COLO668 (cell line): ENCODE results near the gene RYR3.

Experiments
- DNase-seq: peaks from one replicate; lab custom pipeline; 2025; ENCODE audit not compliant: unreplicated experiment; lab: John Stamatoyannopoulos, UW

Gene RYR3

GRCh38 chr15:33443708-33444107, 132.9 kb downstream of the RYR3 start:
- DNase-seq = no peak

- DNase-seq = no peak
Observed at GRCh38 chr15:33445984-33446383, 135.2 kb downstream of the RYR3 start.

DNA sequence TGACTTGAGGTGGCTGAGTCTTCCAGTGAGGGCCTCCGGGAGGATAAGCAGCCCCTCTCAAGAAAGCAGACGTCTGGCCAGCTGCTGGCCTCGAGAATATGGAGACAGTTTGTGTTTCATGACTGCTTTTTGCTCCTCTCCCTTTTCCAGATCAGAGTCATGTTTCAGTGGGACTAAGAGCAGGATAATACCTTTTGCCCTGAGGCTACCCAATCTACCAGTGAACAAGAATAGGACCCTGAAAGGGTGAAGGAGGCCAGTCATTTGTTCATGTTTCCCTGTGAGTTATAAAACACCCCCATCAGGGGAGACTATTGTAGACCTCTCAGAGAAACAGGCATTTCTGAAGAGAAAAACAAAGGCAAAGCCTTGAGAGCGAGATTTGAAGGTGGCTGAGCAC, 137.4 kb downstream of the RYR3 start:
- no peak for DNase-seq

DNA sequence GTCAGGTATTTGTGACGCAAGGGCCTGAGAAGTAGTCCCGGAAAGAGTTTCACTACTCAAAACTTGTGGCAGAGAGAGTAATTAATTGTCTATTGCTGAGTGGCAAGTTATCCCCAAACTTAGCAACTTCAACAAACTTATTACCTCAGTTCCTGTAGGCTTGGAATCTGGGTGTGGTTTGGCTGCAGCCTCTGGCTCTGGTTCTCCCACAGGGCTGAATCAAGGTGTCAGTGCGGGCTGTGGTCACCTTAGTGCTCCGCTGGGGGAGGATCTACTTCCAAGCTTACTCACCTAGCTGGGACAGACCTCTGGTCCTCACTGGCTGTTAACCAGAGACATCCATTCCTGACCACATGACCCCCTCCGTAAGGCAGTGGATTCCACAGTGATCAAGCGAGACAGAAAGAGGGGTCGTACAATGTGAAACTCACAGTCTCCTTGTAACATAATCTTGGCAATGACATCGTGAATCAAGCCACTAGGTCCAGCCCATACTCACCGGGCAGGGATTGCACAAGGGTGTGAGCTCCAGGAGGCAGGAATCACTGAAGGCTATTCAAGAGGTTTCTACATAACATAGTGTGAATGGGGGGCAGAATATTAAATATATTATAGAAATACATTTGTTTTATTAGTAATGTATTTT, 138.3 kb downstream of the RYR3 start:
- no peak for DNase-seq

DNA sequence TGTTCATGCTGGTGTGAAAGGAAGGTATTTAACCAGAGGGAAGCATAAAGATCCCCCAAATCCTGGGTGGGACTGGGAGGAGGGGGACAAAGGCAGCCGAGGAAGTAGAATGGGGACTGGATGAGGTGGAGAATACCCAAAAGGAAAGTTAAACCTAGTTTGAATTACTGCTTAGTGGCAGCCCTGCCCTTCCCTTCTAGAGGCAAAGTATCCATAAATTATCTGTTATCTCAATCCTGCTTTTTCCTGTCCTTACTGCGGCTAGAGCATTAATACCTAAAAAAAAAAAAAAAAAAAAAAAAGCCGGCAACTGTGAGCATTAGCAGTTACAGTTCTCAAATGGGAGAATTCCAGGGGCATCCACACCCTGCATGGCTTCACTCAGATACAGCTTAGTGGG, 139.0 kb downstream of the RYR3 start:
- no peak for DNase-seq

DNA sequence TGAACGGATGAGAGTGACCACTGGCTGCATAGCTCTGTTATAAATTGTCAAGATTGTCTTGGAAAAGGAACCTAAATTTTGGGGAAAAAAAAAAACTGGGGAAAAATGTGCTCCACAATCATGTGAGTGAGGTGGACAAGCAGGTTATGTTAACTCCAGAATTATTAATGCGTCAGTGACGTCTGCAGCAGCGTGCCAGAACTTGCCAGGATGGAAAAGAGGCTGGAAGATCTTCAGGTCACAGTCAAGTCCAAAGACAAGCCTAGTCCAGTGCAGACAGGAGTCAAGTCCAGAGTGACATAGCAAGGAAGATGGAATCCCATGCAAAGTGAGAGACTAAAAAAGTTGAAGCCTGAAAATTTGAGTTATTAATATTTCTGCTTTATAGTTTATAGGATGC, 140.6 kb downstream of the RYR3 start:
- no peak for DNase-seq

DNA sequence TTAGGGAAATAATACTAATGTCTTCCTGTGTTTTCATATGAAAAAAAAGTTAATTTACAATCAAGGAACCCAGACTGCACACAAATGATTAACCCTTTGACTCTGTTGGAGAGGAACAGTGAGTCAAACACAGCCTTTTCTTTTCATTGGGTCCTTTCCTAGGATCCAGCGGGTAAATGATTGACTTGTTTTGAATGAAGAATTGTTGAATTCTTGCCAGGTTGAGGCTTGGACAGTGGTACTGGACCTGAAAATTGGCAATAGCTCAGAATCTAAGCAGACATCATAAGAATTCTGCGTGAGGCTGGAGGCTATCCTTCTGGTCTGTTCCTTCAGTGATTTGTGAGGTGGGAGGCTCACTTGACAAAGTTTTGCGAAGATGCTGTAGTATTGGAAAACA, 143.0 kb downstream of the RYR3 start:
- no peak for DNase-seq

DNA sequence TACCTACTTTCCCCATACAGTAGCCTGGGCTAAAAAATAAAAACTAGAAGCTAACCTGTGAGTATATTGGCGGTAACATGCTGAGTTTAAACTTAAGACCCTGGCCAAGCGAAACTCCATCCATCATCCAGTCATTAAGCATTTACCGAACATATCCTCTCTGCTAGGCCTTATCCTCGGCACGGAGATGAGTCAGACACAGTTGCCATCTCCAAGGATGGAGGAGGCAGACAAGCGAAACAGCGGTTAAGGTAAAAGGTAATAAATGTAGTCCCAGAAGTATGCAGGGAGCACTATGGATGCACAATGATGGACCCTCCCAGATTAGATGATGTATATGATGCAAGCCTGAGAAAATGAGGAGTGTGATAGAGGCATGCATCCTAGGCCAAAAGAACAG, 143.6 kb downstream of the RYR3 start:
- no peak for DNase-seq

- DNase-seq = no peak
Observed at GRCh38 chr15:33454996-33455395, 144.2 kb downstream of the RYR3 start.

DNA sequence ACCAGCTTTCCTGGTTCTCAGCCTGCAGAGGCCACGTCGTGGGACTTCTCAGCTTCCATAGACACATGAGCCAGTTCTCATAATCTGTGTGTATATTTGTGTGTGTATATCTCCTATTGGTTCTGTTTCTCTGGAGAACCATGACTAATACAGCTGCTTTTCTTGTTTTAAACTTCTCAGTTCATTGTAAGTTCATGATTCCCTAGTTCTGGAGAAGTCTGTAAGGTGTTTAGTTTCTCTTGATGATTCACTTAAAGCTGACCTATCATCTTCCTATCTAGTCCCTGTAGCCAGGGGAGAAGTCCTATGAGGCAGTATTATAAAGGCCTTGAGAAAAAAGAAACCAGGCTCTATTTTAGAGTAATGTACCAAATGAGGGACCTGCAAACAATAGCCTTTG, 147.7 kb downstream of the RYR3 start:
- no peak for DNase-seq

DNA sequence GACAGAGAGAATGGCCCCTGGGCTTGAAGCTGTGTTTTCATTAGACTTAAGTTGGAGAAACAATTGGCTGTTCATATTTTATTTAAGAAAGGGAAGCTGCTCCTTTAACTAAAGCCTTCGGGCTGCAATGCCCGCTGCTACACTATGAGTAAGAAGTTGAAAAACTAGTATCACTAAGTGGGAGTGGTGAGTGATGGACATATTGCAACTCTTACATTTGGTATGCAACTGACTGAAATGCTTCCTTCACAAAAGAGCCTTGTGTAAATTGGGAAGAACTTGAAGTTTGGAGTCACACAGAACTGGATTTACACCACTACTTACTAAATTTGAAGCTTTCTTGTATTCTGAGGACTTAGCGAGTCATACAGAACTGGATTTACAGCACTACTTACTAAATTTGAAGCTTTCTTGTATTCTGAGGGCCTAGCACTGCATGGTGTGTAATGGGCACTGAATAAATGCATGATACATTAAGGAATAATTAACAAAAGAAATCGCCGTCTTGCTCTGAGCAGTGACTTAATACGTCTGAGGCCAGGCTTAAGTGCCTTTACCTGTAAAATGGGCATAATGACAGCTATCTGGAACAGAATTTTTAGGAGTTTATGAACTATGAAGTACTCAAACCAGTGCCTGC, 149.5 kb downstream of the RYR3 start:
- no peak for DNase-seq

- no peak for DNase-seq
Observed at GRCh38 chr15:33461671-33462070, 150.9 kb downstream of the RYR3 start.

DNA sequence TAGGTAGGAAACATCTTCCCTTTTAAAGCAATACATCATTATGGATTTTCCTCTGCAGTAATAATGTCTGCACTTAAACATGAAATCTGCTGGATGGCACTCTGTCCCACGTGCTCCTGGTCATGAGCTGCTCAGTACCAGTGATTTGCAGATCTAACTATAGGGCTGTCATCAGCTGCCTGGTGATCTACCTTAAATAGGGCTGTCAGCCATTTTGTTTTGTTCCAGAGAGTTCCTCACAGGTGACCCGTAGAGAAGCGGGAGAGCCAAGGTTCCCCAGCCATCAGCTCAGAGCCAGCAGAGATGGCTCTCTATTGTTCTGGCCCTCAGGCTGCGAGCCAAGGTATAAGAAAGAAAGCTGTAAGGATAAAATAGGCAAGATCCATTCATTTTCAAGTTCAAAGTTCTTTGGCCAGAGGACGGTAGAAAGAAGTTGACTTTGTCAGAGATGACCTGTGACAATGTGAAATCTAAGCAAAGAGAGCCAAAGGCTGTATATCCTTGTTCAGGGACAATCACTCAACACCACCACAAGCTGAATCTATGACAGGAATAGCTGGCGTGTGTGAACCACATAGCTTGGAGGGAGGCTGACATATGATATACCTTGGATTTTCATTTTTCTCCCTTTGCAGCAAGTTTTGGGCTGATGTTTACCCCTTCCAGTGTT, 156.5 kb downstream of the RYR3 start:
- DNase-seq = no peak

GRCh38 chr15:33467816-33468163, 157.0 kb downstream of the RYR3 start:
- no peak for DNase-seq

DNA sequence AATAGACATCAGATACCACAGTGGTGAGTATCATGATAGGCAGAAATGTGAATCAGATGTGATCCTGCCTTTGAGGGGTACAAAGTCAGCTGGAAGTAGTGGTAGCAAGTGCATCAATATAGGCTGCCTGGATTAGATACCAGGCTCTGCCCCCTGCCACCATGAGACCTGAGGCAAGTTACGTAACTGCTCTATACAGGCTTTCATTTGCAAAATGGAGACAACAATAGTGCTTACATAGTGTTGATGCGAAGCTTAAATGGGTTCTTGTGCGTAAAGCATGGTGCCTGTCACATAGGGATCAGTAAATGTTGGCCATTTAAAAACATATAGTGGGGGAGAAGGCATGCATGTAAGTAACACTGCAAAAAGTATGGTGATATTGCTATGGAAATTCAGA, 158.0 kb downstream of the RYR3 start:
- no peak for DNase-seq

- DNase-seq = no peak
Observed at GRCh38 chr15:33473005-33473404, 162.2 kb downstream of the RYR3 start.

DNA sequence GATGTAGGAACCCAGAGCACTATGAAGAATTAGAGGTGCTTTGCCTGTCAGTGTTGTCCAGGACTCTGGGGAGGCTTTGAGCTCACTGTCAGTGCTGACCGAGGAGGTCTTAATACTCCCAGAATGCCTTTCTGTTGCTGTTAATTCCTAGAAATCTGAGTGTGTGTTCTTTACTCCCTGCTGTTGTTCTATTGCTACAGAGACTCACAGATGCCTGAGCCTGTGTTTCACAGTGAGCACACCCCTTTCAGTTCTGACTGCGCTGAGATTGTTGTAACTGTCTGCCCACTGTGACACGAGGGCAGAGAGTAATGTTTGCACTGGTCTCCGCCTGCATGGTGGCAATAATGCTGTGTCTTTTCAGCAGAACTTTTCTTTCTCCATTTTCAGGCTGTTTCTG, 162.9 kb downstream of the RYR3 start:
- no peak for DNase-seq

- no peak for DNase-seq
Observed at GRCh38 chr15:33476076-33476475, 165.3 kb downstream of the RYR3 start.

- DNase-seq = no peak
Observed at GRCh38 chr15:33476908-33477307, 166.1 kb downstream of the RYR3 start.

DNA sequence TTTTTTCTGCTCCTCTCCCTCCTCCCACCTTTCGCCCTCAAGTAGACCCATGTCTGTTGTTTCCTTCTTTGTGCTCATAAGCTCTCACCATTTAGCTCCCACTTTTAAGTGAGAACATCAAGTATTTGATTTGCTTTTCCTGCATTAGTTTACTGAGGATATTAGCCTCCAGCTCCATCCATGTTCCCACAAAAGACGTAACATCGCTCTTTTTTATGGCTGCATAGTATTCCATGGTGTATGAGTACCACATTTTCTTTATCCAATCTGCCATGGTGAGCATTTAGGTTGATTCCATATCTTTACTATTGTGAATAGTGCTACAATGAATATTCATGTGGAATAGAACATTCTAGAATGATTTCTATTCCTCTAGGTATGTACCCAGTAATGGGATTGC, 178.6 kb downstream of the RYR3 start:
- no peak for DNase-seq

DNA sequence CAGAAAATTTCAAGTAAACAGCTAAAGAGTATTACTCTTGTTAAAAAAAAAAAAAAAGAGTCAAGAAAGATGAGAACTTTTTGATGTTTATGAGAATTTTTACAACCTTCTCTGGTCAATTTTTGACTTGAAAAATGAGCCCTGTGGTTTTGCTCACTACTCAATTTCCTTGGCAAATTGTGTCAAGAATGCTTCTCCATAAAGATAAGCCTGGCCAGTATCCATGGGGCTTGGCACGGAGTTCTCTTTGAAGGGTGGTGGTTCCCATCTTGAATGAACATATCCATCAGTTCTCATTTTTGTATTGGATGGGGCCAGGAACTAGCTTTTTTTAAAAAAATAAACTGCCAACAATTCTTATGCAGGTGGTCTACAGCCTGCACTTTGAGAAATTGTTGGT, 179.9 kb downstream of the RYR3 start:
- no peak for DNase-seq

- no peak for DNase-seq
Observed at GRCh38 chr15:33492434-33493052, 181.8 kb downstream of the RYR3 start.
